HEK293T (cell line): ENCODE results near the gene LHX6.

ENCODE experiments used
- BHLHE40 ChIP-seq: fragments of 450-650 bp; IDR thresholded peaks from 2 replicates; pipeline ENCODE4 v1.6.1; 2016; ENCODE audit warnings: mild to moderate bottlenecking, moderate library complexity, borderline replicate concordance
- CTBP1 ChIP-seq: fragments of 450-650 bp; IDR thresholded peaks from 2 replicates; pipeline ENCODE4 v1.6.1; 2016; ENCODE audit warnings: borderline replicate concordance
- ELF4 ChIP-seq: fragments of 450-650 bp; IDR thresholded peaks from 2 replicates; pipeline ENCODE4 v1.6.1; 2017; ENCODE audit warnings: antibody characterized with exemption
- FOXA1 ChIP-seq: fragments of 450-650 bp; IDR thresholded peaks from 2 replicates; pipeline ENCODE4 v1.6.1; 2016; ENCODE audit warnings: mild to moderate bottlenecking
- FOXK2 ChIP-seq: fragments of 450-650 bp; IDR thresholded peaks from 2 replicates; pipeline ENCODE4 v1.6.1; 2016; ENCODE audit warnings: mild to moderate bottlenecking
- FOXM1 ChIP-seq: fragments of 450-650 bp; IDR thresholded peaks from 2 replicates; pipeline ENCODE4 v1.6.1; 2017; ENCODE audit warnings: mild to moderate bottlenecking, borderline replicate concordance
- L3MBTL2 ChIP-seq: fragments of 450-650 bp; conservative IDR thresholded peaks from 2 replicates; pipeline ENCODE4 v1.6.1; 2016; ENCODE audit warnings: mild to moderate bottlenecking
- LEF1 ChIP-seq: fragments of 450-650 bp; IDR thresholded peaks from 2 replicates; pipeline ENCODE4 v1.6.1; 2017; ENCODE audit warnings: mild to moderate bottlenecking, borderline replicate concordance
- SP1 ChIP-seq: fragments of 450-650 bp; IDR thresholded peaks from 2 replicates; pipeline ENCODE4 v1.6.1; 2017
- SUZ12 ChIP-seq: fragments of 450-650 bp; IDR thresholded peaks from 2 replicates; pipeline ENCODE4 v1.6.1; 2016; ENCODE audit warnings: mild to moderate bottlenecking
- TARDBP ChIP-seq: fragments of 450-650 bp; IDR thresholded peaks from 2 replicates; pipeline ENCODE4 v1.6.1; 2016
- TF ChIP-seq, protein P1 (sequence below): fragments of 450-650 bp; IDR thresholded peaks from 2 replicates; pipeline ENCODE4 v1.6.1; 2016

DNA sequence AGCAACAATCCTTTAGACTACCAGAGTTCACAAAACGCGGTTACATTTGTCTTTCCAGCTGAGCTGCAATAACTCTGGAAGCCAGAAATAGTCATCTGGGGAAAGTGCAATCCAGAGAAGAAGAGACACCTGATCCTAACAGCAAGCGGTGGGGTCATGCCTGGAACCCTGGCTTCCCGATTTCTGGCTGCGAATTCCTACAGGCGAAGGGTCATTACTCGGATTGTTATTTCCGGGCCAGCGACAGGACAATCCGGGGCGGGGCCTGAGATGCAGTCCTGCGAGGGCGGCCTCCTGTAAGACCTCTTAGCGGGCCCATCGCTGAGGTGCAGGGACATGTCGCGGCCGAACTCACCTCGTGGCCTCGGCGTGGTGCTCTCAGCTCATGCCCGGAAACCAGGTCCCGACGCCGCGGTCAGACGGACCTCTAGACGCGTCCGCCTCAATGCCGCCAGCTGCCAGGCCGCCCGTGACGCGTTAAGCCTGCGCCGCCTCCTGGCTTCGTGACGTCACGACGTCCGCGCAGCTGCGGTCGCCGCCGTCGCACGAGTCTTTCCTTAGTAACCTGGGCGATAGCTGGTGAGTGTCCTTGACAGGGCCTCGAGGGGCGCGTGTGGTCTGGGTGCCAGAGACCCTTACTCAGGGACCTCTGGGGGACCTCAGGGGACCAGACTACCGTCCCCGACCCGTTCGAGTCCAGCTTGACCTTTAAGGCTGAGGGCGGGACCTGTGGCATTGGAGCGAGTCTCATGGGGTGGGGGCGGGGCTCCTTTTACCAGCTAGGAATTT is 35.8 kb upstream of the LHX6 start, which contains the start of the genes MRRF and RBM18:
- TF ChIP-seq SUZ12 (no peak), FOXM1 (no peak), SP1 (no peak), ELF4 (peak; percentile 17; the same call in 1 of the 2 replicates), TARDBP (no peak), L3MBTL2 (peak; percentile 92), FOXA1 (no peak), FOXK2 (no peak), LEF1 (no peak), CTBP1 (no peak), BHLHE40 (no peak)
- TF ChIP-seq, protein P1, sequence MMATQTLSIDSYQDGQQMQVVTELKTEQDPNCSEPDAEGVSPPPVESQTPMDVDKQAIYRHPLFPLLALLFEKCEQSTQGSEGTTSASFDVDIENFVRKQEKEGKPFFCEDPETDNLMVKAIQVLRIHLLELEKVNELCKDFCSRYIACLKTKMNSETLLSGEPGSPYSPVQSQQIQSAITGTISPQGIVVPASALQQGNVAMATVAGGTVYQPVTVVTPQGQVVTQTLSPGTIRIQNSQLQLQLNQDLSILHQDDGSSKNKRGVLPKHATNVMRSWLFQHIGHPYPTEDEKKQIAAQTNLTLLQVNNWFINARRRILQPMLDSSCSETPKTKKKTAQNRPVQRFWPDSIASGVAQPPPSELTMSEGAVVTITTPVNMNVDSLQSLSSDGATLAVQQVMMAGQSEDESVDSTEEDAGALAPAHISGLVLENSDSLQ, result 0 out of 2 replicates have a peak, but pooled peaks have one; percentile 9
